EL (cell line): ENCODE data around the gene IFNAR1.
"Not testable (repeated sequence)": the region's sequence is repeated elsewhere in the genome, so short reads cannot be mapped to it uniquely, and the experiment has no call there.

Source experiments
- DNase-seq: peaks from one replicate; pipeline ENCODE4 v3.0.0-alpha.2; 2016

Gene IFNAR1

DNA sequence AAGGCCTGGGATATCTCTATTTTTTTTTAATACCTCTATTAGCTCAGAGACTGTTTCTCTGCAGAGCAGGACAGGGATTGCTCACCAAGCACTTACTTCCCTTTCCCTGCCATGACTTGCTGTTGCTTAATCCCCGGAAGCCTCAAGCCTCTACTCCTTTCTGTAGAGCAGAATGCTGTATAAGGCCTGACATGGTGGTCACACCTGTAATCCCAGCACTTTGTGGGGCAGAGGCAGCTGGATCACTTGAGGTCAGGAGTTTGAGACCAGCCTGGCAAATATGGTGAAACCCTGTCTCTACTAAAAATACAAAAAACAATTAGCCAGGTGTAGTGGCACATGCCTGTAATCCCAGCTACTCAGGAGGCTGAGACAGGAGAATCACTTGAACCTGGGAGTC is 55.2 kb downstream of the IFNAR1 start:
- peak; percentile 76 for DNase-seq

DNA sequence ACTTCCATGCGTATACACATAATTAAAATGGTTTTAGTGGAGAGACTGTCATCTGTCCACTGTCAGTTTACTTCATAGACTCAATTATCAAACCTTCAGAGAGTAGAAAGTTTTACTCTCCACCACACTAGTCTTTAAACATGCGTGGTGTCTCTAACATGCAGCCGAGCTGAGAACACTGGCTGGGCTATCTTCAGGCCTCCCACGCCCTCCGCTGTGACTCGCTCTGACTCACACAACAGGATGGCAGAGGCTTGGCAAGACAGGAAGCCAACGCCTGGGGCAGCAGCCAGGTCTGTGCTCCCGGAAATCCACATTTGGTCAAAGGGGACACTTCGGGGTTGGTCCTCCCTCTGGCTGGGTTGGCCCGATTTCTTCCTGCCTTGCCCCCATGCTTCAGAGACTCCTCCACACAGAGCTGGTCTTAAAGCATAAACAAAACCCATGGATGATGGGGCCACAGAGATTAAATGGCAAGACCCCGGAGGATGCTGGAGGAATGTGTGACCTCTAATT is 55.8 kb downstream of the IFNAR1 start:
- peak; percentile 98 for DNase-seq

DNA sequence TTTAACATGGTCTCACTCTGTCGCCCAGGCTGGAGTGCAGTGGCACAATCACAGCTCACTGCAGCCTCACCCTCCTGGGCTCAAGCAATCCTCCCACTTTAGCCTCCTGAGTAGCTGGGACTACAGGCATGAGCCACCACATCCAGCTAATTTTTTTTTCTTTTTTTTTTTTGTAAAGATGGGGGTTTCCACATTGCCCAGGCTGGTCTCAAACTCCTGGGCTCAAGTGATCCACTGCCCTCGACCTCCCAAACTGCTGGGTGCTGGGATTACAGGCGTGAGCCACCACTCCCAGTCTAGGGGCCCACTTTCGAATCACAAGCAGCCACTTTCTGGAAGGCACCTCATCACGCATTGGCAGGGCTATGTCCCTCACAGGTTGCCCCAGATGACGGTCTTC is 56.6 kb downstream of the IFNAR1 start:
- DNase-seq, result not testable (repeated sequence)

DNA sequence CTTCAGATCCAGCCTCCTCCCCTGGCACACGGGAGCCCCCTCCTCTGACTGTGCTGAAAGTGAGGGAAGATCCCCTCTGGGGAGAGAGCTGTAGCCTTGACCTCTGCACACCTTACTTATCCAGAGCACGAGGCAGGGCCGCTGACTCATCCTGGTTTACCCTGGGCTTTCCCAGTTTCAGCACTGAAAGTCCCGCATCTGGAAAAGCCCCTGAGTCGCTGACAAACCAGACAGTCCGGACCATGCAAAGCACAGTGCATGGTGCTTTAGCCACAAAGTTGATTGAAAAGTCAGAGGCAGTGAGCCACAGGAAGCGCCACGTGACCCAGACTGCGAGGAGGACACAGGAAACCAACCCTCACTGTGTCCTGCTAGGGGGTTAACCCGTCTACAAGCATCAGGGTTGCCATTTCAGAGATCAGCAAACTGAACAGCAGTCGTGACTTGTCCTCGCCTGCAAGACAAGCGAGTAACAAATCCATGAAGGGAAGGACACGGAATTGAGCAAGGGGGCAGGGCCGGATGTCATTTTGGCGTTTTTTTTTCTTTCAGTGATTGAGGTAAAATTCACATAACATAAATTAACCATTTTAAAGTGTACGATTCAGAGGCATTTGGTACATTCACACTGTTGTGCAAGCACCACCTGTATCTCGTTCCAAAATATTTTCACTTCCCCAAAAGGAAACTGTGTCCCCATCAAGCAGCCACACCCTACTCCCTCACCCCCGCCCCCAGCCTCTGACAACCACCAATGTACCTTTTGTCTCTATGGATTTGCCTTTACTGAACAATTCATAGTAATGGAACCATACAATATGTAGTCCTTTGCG is 58.5 kb downstream of the IFNAR1 start:
- DNase-seq, result peak; percentile 88

DNA sequence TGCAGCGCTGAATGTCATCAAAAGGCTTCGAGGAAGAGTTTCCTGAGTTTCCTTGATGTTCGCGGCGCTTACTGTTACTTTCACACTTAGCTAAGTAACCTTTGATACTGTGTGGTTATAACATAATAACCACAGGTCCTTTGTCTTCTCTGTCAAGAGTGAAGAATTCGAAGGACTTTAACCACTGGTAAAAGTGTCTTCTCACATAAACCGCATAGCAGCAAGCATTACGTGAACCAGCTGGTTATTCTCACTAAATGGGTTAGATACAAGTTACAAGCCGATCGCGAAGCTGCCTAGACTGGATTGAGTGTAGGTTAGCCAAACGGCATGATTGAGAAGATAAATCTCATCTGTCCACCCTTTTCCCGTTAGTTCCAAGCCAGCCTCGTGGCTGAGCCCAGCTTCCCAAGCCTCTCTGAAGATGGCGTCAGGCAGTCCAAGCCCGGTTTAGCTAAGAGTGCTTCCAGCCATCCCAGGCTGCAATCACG is 60.1 kb downstream of the IFNAR1 start:
- no peak for DNase-seq

DNA sequence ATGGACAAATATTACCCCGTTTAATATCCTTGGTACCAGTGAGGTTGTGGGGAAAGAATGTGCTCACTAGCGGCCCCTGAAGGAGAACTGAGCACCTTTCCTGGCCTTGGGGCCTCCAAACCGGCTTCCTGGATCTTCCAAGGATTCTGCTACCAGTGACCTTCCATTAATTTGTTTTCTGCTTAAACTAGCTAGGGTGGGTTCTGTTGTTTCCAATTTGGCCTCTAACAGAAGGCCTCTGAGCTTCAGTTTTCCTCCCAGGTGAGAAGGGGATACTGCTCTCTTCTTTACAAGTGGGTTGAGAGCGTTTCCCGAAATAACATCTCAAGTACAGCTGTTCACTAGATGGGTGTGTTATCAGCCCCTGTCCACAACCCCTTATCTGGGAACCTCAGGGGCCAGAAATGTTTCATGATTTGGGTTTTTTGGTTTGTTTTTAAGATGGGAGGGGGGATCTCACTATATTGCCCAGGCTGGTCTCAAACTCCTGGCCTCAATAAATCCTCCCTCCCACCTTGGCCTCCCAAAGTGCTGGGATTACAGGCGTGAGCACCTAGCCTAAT is 61.5 kb downstream of the IFNAR1 start:
- no peak for DNase-seq

DNA sequence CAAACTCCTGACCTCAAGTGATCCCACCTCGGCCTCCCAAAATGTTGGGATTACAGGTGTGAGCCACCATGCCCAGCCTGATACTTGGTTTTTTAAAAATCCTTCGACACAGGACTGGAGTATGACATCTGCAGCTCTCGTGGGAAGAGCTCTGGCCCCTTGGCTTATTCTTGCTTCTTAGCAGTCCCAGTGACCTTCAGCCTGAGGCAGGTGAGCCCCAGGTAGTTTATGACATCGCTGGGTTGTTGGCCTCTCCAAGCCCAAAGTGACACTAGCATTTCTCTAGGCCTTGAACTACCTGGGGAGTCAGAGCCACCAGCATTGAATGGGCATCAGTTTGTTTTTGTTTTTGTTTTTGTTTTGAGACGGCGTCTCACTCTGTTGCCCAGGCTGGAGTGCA is 62.5 kb downstream of the IFNAR1 start:
- DNase-seq, result no peak

DNA sequence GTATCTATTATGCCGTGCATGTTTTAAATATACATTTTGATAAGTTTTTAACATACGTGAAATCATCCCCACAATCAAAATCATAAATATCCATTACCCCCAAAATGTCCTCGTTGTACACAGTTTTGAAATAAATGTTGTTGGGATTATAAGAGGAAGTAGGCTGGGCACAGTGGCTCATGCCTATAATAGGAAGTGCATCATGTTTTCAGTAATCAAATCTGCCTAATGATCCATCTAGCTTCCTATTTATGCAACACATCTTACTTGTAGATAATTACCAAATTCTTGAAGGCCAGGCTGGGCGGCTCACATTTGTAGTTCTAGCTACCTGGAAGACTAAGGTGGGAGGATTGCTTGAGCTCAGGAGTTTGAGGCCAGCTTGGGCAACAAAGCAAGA is 63.4 kb downstream of the IFNAR1 start:
- no peak for DNase-seq

DNA sequence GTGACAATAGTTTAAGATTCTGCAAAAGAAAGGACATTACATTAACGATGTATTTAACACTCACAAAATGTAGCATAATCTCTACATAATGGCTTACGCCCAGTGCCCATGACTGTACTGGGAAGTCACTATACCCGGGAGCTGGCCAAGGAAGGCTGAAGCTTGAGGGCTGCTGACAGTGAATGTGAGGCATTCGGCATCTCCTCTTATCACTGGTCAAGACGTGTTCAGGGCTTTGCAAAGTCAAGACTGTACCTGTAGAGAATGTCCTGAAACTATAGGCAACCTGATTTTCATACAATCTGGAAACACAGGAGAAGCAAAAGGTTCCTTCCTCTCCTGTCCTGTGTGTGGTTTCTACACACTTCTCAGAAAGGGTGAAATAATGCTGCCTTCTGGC is 65.7 kb downstream of the IFNAR1 start:
- no peak for DNase-seq

DNA sequence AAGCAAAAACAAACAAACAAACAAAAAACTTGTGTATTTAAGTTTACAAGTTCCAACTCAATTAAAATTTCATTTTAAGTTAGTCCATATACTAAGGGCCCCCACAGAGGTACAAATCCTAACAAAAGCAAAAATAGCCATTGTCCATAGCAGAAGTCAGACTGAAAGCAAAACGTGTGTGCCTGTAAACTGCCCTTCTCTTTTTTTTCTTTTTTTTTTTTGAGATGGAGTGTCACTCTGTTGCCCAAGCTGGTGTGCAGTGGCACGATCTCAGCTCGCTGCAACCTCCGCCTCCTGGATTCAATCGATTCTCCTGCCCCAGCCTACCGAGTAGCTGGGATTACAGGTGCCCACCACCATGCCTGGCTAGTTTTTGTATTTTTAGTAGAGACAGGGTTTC is 66.9 kb downstream of the IFNAR1 start:
- no peak for DNase-seq

DNA sequence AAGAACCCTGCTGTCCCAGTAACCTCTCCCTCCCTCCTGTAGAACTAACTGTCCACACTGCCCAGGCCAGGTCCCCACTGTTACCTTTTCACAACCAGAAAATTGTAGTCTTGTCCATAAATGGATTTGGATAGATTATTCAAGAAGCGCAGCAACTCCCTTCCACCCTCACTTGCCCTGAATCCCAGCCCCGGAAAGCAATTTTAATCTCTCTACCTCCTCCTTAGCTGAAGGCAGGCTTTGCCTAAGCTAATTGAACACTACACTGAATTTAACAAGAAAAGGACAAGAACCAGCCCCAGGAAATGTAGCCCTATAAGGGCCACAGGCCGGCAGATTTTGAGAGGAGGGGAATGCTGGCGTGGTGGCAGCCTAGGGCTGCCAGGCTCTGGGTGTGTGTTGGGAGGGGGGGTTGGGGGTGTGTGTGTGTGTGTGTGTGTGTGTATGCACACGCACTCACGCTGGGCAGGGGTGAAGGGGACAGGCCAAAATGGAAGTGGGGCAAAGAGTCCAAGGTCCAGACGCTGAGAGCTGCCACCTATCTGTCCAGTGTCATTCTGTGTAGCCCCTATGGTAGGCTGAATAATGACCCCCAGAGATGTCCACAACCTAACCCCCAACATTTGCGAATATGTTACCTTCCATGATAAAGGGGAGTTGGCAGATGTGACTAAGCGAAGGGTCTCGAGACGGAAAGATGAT is 67.7 kb downstream of the IFNAR1 start:
- DNase-seq, result no peak

DNA sequence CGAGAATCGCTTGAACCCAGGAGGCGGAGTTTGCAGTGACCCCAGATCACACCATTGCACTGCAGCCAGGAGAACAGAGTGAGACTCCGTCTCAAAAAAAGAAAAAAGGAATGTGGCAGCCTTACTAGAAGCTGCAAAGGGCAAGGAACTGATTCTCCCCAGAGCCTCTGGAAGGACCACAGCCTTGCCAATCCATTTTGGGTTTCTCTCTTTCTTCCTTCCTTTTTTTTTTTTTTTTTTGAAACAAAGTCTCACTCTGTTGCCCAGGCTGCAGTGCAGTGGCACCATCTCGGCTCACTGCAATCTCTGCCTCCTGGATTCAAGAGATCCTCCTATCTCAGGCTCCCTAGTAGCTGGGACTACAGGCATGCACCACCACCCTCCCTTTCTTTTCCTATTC is 68.6 kb downstream of the IFNAR1 start:
- DNase-seq, result no peak

DNA sequence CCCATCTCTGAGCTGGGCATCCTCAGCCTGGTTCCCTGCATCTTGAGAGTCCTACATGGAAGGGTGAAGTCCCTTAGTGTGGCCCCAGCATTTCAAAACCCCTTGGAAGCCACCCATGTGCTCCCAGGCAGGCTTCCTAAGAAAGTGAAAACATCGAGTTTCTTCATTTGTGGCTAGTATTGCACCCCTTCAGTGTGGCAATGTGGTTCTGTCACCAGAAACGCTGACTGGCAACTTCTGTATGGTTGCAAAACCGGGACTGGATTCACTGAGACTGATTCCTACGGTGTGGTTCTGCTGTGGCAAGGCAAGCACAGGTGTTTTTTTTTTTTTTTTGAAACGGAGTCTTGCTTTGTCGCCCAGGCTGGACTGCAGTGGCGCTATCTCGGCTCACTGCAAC is 69.5 kb downstream of the IFNAR1 start:
- no peak for DNase-seq

DNA sequence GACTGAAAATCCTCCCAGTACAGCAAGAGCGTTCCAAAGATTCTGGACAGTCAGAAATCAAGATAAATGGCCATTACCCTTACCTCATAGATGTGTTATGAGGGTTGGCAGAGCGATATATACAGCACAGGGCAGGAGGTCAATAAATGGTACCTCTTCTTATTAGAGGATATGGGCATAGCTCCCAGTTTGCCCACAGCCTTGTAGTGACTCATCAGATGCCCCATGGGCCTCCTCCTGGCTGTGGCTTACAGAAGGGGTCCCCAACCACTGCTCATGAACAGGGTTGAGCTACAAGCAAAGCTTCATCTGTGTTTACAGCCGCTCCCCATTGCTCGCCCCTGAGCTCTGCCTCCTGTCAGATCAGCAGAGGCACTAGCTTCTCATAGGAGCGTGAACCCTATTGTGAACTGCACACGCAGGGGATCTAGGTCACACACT is 71.1 kb downstream of the IFNAR1 start:
- peak; percentile 72 for DNase-seq

DNA sequence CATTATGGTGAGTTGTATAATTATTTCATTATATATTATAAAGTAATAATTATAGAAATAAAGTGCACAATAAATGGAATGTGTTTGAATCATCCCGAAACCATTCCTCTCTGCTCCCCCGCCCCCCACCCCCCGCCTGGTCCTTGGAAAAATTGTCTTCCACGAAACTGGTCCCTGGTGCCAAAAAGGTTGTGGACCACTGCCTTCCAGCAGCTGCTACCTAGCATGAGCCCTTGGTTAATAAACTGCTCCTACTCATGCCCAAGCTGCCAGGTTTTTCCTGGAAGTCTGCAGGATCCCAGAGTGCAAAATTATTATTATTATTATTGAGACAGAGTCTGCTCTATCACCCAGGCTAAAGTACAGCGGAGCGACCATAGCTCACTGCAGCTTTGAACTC is 71.7 kb downstream of the IFNAR1 start:
- no peak for DNase-seq

DNA sequence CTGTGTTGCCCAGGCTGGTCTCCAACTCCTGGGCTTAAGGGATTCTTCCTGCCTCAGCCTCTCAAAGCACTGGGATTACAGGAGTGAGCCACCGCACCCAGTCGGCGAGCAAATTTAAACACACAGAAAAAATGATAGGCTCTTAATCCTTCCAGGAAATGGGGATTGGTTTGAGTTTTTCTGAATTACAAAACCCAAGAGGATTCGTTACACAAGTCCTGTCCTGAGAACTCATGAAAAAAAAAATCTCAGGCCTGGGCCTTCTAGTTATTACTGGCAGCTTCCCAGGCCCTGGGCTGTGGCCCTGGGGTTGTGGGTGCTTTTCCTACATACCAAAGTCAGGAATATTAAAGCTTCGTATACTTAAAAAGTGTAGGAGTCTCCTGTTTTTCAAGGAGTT is 72.2 kb downstream of the IFNAR1 start:
- peak; percentile 79 for DNase-seq

DNA sequence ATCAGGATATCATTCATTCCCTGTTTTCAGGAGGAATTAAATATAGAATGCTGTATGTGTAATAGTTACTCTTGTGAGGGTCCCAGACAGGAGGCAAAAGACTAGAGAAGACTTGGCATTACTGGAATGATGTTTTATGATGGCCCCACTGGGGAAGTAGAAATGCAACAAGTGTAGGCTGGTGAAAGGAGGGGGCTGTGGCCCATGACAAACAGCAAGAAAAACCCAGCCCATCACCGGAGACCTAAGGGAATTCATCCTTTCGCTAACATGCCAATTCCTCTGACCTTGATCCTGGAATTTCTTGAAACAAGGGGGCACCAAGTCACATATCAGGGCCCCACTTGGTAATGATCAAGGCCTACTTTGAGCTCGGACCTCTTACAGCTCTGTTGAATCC is 72.9 kb downstream of the IFNAR1 start:
- DNase-seq, result no peak

DNA sequence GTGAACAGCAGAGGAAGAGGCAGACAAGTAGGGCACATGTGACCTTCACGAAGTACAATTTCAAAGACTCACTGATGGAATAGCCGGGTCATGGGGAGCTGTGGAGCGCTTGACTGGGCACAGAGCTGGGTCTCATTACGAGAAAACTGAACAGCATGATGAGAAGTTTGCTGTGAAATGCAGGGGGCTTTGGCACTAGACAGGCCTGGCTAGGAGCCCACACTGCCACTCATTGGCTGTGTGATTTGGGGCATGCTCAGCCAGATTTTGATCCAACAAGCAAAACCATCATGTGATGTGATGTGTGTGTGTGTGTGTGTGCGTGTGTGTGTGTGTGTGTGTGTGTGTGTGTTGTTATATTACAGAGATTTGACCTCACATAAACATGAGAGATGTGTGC is 73.6 kb downstream of the IFNAR1 start:
- DNase-seq, result no peak

DNA sequence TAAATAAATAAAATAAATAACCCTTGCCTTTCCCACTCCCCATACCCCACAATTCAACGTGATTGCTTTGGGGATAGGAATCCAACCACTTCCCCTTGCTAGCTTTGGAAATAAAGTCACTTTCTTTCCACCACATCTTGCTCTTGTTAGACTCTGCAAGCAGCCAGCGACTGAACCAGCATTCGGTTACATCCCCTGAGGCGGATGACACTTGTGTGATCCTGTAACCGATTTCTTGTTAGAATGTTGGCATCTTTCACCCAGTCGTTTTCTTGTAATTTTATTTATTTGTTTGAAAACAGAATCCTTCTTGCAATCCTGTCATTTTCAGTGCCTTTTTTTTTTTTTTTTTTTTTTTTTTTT is 76.8 kb downstream of the IFNAR1 start:
- DNase-seq, result peak; percentile 78

DNA sequence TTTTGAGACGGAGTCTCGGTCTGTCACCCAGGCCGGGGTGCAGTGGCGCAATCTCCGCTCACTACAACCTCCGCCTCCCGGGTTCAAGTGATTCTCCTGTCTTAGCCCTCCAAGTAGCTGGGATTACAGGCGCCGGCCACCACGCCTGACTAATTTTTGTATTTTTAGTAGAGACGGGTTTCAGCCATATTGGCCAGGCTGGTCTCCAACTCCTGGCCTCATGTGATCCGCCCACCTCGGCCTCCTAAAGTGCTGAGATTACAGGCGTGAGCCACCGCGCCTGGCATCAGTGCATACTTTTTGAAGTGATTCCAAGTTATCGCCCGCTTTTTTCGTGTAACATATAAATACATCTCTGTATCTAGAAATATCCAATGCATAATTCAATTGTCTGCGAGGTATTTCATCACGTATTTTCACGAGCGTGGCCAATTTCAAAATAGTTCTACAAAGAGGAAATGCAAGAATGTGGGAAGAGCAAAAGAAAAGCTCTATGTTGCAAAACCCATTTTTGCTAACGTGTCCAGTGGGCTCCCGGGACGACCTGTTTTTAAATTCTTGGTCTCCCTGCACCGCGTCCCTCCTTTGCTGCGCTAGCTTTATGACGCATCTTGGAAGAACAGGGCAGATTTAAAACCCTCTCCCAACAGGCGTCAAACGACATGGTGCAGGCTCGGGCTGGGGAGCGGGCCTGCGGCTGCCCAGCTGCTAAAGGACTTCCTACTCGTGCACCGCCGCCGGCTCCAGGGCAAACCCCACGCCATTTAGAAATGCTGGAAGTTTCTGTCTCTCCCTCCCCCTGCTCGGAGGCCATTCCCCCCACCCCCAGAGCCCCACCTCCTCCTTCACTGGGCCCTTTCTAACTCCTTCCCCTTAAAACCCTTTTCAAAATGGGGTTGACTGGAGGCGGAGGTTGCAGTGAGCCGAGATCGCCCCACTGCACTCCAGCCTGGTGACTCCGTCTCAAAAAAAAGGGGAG is 77.5 kb downstream of the IFNAR1 start:
- DNase-seq, result peak; percentile 81

DNA sequence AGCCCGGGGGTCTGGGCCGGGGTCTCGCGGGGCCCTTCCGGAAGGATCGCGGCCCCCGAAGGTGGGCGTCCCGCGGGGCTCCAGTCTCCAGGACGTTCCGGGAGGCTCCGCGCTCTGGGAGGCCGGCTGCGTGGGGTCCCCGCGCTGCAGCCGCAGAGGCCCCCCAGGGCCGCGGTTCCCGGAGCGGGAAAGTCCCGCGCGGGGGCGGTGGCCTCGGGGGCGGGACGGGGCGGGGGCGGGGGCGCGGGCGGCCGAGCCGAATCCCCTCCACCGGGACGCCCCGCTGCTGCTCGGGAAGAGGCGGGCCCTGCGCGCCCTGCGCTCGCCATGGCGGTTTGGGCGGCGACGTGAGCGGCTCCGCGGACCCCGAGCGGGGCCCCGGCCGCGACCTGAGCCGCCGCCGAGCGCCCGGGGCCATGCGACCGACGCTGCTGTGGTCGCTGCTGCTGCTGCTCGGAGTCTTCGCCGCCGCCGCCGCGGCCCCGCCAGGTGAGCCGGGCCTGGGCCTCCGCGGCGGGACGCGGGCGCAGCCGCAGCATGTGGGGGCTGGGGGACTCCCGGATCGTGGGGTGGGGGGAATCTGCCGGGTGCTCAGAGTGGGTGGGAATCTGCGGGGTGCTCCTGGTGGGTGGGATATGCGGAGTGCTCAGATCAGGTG is 78.5 kb downstream of the IFNAR1 start, which contains the start of gene IFNGR2:
IFNGR2 (plus strand) TSS at position 286 of the 658 bp plus-strand sequence; CDS start at position 417, 131 bp downstream.
- DNase-seq, result peak; percentile 42
